ENCODE measurements around the gene IGSF9.

- no peak for TF ChIP-seq POLR2A (IDR thresholded peaks at IDR 0.05; ENCODE audit: low read length)
- TF ChIP-seq GATA1 (IDR thresholded peaks at IDR 0.05; ENCODE audit: low read depth, low read length), result no peak
Measured at GRCh38 chr1:159924025-159924790, 21.2 kb downstream of the IGSF9 start.
